Lower lobe of right lung (tissue), 2 donors: ENCODE data around the gene AVPR1B. TPM values are rescaled to one million over a fixed set of nuclear protein-coding genes. Genes with fewer than 3 reads are reported as not detected.

Source experiments
- ATAC-seq, 2 donors: fragments of 200-7000 bp; cut with Tn5 transposase; one replicate each; pipeline ENCODE4 v1.9.1; 2020 to 2022; ENCODE audit warnings: mild to moderate bottlenecking in 2 of 2, moderate library complexity in 2 of 2
- DNase-seq: peaks from one replicate; pipeline ENCODE4 v3.0.0-alpha.2; 2020
- H3K27ac ChIP-seq: fragments of 200-600 bp; one replicate; pipeline ENCODE4 v1.8.0; 2022
- H3K27me3 ChIP-seq: fragments of 200-600 bp; one replicate; pipeline ENCODE4 v1.8.0; 2022; ENCODE audit warnings: low read depth
- H3K36me3 ChIP-seq: fragments of 200-600 bp; one replicate; pipeline ENCODE4 v1.8.0; 2022; ENCODE audit warnings: mild to moderate bottlenecking
- H3K4me1 ChIP-seq: fragments of 200-600 bp; one replicate; pipeline ENCODE4 v1.8.0; 2022
- H3K4me3 ChIP-seq: fragments of 200-600 bp; one replicate; pipeline ENCODE4 v1.8.0; 2022; ENCODE audit warnings: mild to moderate bottlenecking
- H3K9me3 ChIP-seq: fragments of 200-600 bp; one replicate; pipeline ENCODE4 v1.8.0; 2022
- CTCF ChIP-seq: fragments of 200-600 bp; IDR thresholded peaks from one replicate; pipeline ENCODE4 v1.8.0; 2022; ENCODE audit warnings: antibody characterized with exemption, mild to moderate bottlenecking
- intact Hi-C: fragments of 100-400 bp; cut with DNase I; formaldehyde crosslinking; loops from one replicate; pipeline ENCODE4 v1.11.0; 2022
- total RNA-seq: library from RNA; stranded (reverse); fragmentation: NEBNext Ultra II Directional; extraction: Animal tissue kit (Norgen Biotek cat#: 25700); gene quantifications from one replicate; pipeline ENCODE4 v1.2.1, GENCODE V29; 2021
- donor health status: DM: no; HTN: yes; CAD: no; lungs with severe emphysema.

The AVPR1B gene
- total RNA-seq, 1 donor from 2014 or later = not detected

GRCh38 chr1:206106328-206107167, 10.6 kb downstream of the AVPR1B start:
- TF ChIP-seq CTCF = peak; percentile 89
- H3K27me3 ChIP-seq = no peaks in the 10 kb centered on the region
- H3K27ac ChIP-seq = no peak overlapping the region
- ATAC-seq (peak; percentile 88 to 92), DNase-seq (peak; percentile 85)
- no peaks in the 10 kb centered on the region for H3K36me3 ChIP-seq
- H3K4me1 ChIP-seq = peaks cover 14% of the 10 kb centered on the region
- H3K9me3 ChIP-seq = no peaks in the 10 kb centered on the region
- intact Hi-C loops = no loop called here
- H3K4me3 ChIP-seq = no peak overlapping the region

GRCh38 chr1:206105464-206105995, 11.7 kb downstream of the AVPR1B start:
- Histone ChIP-seq H3K27ac (no peak overlapping the region), H3K36me3 (no peaks in the 10 kb centered on the region), H3K4me1 (peaks cover 15% of the 10 kb centered on the region), H3K4me3 (no peak overlapping the region), H3K9me3 (no peaks in the 10 kb centered on the region), H3K27me3 (no peaks in the 10 kb centered on the region)
- no peak for TF ChIP-seq CTCF
- DNase-seq (no peak), ATAC-seq (no peak)
- intact Hi-C loops = no loop called here

GRCh38 chr1:206103979-206104378, 13.2 kb downstream of the AVPR1B start:
- Histone ChIP-seq H3K27me3 (no peaks in the 10 kb centered on the region), H3K27ac (no peak overlapping the region), H3K4me1 (peaks cover 15% of the 10 kb centered on the region), H3K9me3 (no peaks in the 10 kb centered on the region), H3K4me3 (no peak overlapping the region), H3K36me3 (no peaks in the 10 kb centered on the region)
- no peak for TF ChIP-seq CTCF
- no peak for DNase-seq
- intact Hi-C loops = no loop called here
- ATAC-seq = no peak

GRCh38 chr1:206102292-206102936, 14.8 kb downstream of the AVPR1B start:
- intact Hi-C loops = no loop called here
- no peaks in the 10 kb centered on the region for H3K36me3 ChIP-seq

More at GRCh38 chr1:206102292-206102936, 14.8 kb downstream of the AVPR1B start:
- no peak for ATAC-seq
- H3K4me3 ChIP-seq = no peak overlapping the region
- no peaks in the 10 kb centered on the region for H3K9me3 ChIP-seq
- TF ChIP-seq CTCF = no peak
- DNase-seq = no peak
- no peaks in the 10 kb centered on the region for H3K27me3 ChIP-seq
- H3K27ac ChIP-seq = no peak overlapping the region
- peaks cover 15% of the 10 kb centered on the region for H3K4me1 ChIP-seq
